Upper lobe of right lung (tissue), 1 donor: Measurements from ENCODE around the gene C7orf33. TPM values are rescaled to one million over a fixed set of nuclear protein-coding genes. Genes with fewer than 3 reads are reported as not detected.

Source experiments
- ATAC-seq: fragments of 200-7000 bp; cut with Tn5 transposase; one replicate; pipeline ENCODE4 v1.9.1; 2020; ENCODE audit warnings: mild to moderate bottlenecking, moderate library complexity
- DNase-seq: peaks from one replicate; pipeline ENCODE4 v3.0.0-alpha.2; 2020
- H3K27ac ChIP-seq: fragments of 200-600 bp; one replicate; pipeline ENCODE4 v1.8.0; 2022
- H3K27me3 ChIP-seq: fragments of 200-600 bp; one replicate; pipeline ENCODE4 v1.8.0; 2022; ENCODE audit warnings: mild to moderate bottlenecking
- H3K36me3 ChIP-seq: fragments of 200-600 bp; one replicate; pipeline ENCODE4 v1.8.0; 2022
- H3K4me1 ChIP-seq: fragments of 200-600 bp; one replicate; pipeline ENCODE4 v1.8.0; 2022
- H3K4me3 ChIP-seq: fragments of 200-600 bp; one replicate; pipeline ENCODE4 v1.8.0; 2022; ENCODE audit warnings: mild to moderate bottlenecking
- H3K9me3 ChIP-seq: fragments of 200-600 bp; one replicate; pipeline ENCODE4 v1.8.0; 2022
- intact Hi-C: fragments of 100-400 bp; cut with DNase I; formaldehyde crosslinking; loops from one replicate; pipeline ENCODE4 v1.11.0; 2022
- total RNA-seq: library from RNA; stranded (reverse); fragmentation: NEBNext Ultra II Directional; extraction: Animal tissue kit (Norgen Biotek cat#: 25700); gene quantifications from one replicate; pipeline ENCODE4 v1.2.1, GENCODE V29; 2021
- TF ChIP-seq, protein P1 (sequence below): fragments of 200-600 bp; IDR thresholded peaks from one replicate; pipeline ENCODE4 v1.8.0; 2022; ENCODE audit warnings: antibody characterized with exemption
- donor health status: DM: no; HTN: yes; CAD: no; lungs with severe emphysema.

Gene C7orf33
- total RNA-seq, 1 donor from 2014 or later: not detected

DNA sequence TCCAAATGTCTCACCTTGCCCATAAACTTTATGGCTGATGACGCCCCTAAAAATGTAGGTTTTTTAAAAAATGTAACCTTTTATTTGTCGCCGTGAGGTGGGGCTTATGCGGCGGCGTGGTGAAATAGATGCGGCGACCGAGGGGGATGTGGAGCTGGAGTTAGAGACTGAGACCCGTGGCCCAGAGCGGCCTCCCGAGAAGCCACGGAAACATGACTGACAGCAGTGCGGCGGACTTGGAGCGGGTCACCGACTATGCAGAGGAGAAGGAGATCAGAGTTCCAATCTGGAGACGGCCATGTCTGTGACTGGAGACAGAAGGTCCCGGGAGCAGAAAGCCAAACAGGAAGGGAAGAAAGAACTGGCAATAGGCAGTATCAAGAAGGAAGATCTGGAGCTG is 46.5 kb downstream of the C7orf33 start:
- Histone ChIP-seq H3K27ac (no peak overlapping the region), H3K4me1 (no peaks in the 10 kb centered on the region), H3K9me3 (no peaks in the 10 kb centered on the region), H3K36me3 (no peaks in the 10 kb centered on the region), H3K27me3 (no peaks in the 10 kb centered on the region), H3K4me3 (no peak overlapping the region)
- DNase-seq: no peak
- no peak for ATAC-seq
- intact Hi-C loops: no loop called here
- TF ChIP-seq, protein P1, sequence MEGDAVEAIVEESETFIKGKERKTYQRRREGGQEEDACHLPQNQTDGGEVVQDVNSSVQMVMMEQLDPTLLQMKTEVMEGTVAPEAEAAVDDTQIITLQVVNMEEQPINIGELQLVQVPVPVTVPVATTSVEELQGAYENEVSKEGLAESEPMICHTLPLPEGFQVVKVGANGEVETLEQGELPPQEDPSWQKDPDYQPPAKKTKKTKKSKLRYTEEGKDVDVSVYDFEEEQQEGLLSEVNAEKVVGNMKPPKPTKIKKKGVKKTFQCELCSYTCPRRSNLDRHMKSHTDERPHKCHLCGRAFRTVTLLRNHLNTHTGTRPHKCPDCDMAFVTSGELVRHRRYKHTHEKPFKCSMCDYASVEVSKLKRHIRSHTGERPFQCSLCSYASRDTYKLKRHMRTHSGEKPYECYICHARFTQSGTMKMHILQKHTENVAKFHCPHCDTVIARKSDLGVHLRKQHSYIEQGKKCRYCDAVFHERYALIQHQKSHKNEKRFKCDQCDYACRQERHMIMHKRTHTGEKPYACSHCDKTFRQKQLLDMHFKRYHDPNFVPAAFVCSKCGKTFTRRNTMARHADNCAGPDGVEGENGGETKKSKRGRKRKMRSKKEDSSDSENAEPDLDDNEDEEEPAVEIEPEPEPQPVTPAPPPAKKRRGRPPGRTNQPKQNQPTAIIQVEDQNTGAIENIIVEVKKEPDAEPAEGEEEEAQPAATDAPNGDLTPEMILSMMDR: no peak

DNA sequence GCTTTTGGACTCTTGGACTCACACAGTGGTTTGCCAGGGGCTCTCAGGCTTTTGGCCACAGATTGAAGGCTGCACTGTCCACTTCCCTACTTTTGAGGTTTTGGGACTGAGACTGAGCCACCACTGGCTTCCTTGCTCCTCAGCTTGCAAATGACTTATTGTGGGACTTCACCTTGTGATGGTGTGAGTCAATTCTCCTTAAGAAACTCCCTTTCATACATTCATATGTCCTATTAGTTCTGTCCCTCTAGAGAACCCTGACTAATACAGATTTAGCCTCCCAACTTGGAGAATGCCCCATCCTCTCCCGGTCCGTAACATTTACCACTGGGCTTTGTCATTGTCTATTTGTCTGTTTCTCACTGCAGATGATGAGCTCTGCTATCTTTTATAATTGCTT is 55.3 kb downstream of the C7orf33 start:
- intact Hi-C loops: no loop called here
- TF ChIP-seq, protein P1: no peak
- H3K9me3 ChIP-seq: no peaks in the 10 kb centered on the region
- DNase-seq (no peak), ATAC-seq (no peak)
- H3K27me3 ChIP-seq: no peaks in the 10 kb centered on the region
- H3K4me3 ChIP-seq: no peak overlapping the region
- H3K4me1 ChIP-seq: no peaks in the 10 kb centered on the region
- H3K36me3 ChIP-seq: no peaks in the 10 kb centered on the region
- H3K27ac ChIP-seq: no peak overlapping the region

DNA sequence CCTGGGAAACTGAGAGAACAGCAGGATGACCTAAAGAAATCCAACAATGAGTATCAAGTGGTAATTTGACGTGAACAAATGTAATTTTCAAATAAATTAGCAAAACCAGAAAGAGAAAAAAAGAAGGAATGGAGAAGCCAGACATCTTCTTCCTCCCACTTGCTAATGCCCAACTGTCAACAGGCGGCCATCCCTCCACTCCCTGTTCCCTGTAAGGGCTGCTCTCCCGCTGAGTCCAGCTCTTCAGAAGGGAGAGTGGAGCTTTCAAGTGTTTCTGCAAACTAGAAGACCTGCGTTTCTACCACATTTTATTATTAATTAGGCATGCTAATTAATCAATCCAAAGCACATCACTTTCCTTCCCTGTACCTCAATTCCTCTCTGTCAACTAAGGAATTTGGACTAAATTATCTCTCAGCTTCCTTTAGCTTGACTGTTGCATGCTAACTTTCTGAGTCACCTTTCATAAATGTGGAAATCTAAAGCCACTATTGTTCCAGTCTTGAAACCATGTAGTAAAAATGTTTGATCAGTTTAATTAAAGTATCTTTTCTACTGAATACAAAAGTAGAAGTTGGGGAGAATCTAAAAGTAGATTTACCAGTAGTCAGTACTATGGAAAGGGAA is 59.8 kb downstream of the C7orf33 start:
- TF ChIP-seq, protein P1: no peak
- intact Hi-C loops: no loop called here
- Histone ChIP-seq H3K4me1 (no peaks in the 10 kb centered on the region), H3K27ac (no peak overlapping the region), H3K4me3 (no peak overlapping the region), H3K27me3 (no peaks in the 10 kb centered on the region), H3K36me3 (no peaks in the 10 kb centered on the region), H3K9me3 (no peaks in the 10 kb centered on the region)
- DNase-seq (no peak), ATAC-seq (no peak)

GRCh38 chr7:148652773-148653172 is 62.2 kb downstream of the C7orf33 start:
- no peaks in the 10 kb centered on the region for H3K9me3 ChIP-seq
- TF ChIP-seq, protein P1: no peak
- H3K27ac ChIP-seq: no peak overlapping the region
- DNase-seq: no peak
- intact Hi-C loops: no loop called here
- H3K27me3 ChIP-seq: no peaks in the 10 kb centered on the region
- no peak overlapping the region for H3K4me3 ChIP-seq
- H3K36me3 ChIP-seq: no peaks in the 10 kb centered on the region
- H3K4me1 ChIP-seq: no peaks in the 10 kb centered on the region
- ATAC-seq: no peak

DNA sequence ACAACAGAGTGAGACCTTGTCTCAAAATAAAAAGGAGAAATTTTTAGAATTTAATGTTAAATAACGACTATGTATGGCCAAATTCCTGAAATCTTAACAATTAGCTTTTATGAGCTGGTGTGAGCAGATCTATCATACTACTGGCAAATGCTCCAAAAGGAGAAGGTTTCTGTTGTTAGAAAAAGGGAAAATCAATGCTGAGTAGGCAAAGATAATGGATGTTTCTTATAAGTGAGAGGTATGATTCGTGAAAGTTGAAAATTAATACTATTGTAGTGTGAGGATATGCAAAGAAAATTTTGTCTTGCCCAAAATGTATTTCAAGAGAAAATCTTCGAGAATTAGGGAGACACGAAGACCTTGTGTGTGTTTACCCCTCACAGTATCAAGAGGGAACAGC is 67.4 kb downstream of the C7orf33 start:
- H3K27ac ChIP-seq: no peak overlapping the region
- no peaks in the 10 kb centered on the region for H3K9me3 ChIP-seq
- intact Hi-C loops: no loop called here
- no peak overlapping the region for H3K4me3 ChIP-seq
- H3K27me3 ChIP-seq: no peaks in the 10 kb centered on the region
- no peak for ATAC-seq
- no peak for DNase-seq
- H3K36me3 ChIP-seq: no peaks in the 10 kb centered on the region
- TF ChIP-seq, protein P1: no peak
- H3K4me1 ChIP-seq: no peaks in the 10 kb centered on the region

DNA sequence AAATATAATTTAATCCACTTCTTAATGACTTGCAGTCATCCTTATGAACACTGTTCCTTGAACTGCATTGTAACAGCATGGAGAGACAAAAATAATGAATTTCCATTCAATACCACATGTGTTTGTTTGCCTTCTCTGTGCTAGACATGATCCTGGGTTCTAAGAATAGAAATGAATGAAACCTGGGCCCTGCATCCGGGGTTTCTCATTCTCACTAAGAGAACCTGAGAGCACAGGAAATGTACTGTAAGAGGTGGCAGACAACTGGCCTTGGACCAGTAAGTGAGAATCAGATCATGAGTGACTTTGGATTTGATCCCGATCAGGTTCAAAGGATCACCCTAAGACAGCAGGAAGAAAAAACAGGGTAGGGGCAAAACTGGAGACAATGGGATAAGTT is 70.9 kb downstream of the C7orf33 start:
- ATAC-seq: no peak
- no peaks in the 10 kb centered on the region for H3K9me3 ChIP-seq

More for the DNA sequence above, 70.9 kb downstream of the C7orf33 start:
- TF ChIP-seq, protein P1: no peak
- no peaks in the 10 kb centered on the region for H3K27me3 ChIP-seq
- DNase-seq: no peak
- no peak overlapping the region for H3K4me3 ChIP-seq
- no peak overlapping the region for H3K27ac ChIP-seq
- H3K4me1 ChIP-seq: no peaks in the 10 kb centered on the region
- no peaks in the 10 kb centered on the region for H3K36me3 ChIP-seq
- intact Hi-C loops: no loop called here
